ENCODE results near the gene RRAS2. TPM values are rescaled to one million over a fixed set of nuclear protein-coding genes. Genes with fewer than 3 reads are reported as not detected.

The RRAS2 gene
- total RNA-seq, 1 experiment from 2014 or later, result 164 TPM

DNA sequence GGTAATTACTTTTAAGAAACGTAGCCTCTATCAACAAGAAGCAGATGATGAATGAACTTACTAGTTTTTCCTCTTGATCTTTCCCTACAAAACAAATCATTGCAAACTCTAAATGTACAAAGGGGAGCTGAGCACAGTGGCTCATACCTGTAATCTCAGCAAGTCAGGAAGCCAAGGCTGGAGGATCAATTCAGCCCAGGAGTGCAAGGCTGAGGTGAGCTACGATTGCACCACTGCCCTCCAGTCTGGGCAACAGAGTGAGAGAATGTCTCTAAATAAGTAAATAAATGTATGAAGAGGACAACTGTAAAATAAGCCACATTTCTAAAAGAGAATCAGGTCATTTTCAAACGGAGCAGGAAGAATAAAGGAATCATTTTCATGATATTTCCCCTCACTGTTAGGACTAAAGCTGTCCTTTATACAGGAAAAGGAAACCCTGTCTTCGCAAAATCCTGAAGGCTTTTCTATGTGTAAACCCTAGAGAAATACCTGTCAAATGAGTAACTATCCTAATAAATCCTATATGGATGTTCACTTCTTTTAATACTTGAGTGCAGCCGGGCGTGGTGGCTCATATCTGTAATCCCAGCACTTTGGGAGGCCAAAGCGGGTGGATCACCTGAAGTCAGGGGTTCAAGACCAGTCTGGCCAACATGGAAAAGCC, 41.2 kb downstream of the RRAS2 start (continued):
- no peak for TF ChIP-seq ZNF423 (CRISPR knock-in tag; IDR thresholded peaks at IDR 0.05)
- TF ChIP-seq CREM (CRISPR knock-in tag; IDR thresholded peaks at IDR 0.05), result no peak
- TF ChIP-seq, protein P1, sequence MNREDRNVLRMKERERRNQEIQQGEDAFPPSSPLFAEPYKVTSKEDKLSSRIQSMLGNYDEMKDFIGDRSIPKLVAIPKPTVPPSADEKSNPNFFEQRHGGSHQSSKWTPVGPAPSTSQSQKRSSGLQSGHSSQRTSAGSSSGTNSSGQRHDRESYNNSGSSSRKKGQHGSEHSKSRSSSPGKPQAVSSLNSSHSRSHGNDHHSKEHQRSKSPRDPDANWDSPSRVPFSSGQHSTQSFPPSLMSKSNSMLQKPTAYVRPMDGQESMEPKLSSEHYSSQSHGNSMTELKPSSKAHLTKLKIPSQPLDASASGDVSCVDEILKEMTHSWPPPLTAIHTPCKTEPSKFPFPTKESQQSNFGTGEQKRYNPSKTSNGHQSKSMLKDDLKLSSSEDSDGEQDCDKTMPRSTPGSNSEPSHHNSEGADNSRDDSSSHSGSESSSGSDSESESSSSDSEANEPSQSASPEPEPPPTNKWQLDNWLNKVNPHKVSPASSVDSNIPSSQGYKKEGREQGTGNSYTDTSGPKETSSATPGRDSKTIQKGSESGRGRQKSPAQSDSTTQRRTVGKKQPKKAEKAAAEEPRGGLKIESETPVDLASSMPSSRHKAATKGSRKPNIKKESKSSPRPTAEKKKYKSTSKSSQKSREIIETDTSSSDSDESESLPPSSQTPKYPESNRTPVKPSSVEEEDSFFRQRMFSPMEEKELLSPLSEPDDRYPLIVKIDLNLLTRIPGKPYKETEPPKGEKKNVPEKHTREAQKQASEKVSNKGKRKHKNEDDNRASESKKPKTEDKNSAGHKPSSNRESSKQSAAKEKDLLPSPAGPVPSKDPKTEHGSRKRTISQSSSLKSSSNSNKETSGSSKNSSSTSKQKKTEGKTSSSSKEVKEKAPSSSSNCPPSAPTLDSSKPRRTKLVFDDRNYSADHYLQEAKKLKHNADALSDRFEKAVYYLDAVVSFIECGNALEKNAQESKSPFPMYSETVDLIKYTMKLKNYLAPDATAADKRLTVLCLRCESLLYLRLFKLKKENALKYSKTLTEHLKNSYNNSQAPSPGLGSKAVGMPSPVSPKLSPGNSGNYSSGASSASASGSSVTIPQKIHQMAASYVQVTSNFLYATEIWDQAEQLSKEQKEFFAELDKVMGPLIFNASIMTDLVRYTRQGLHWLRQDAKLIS (CRISPR knock-in tag; IDR thresholded peaks at IDR 0.05; ENCODE audit: borderline replicate concordance), result no peak
- TF ChIP-seq, protein P2, sequence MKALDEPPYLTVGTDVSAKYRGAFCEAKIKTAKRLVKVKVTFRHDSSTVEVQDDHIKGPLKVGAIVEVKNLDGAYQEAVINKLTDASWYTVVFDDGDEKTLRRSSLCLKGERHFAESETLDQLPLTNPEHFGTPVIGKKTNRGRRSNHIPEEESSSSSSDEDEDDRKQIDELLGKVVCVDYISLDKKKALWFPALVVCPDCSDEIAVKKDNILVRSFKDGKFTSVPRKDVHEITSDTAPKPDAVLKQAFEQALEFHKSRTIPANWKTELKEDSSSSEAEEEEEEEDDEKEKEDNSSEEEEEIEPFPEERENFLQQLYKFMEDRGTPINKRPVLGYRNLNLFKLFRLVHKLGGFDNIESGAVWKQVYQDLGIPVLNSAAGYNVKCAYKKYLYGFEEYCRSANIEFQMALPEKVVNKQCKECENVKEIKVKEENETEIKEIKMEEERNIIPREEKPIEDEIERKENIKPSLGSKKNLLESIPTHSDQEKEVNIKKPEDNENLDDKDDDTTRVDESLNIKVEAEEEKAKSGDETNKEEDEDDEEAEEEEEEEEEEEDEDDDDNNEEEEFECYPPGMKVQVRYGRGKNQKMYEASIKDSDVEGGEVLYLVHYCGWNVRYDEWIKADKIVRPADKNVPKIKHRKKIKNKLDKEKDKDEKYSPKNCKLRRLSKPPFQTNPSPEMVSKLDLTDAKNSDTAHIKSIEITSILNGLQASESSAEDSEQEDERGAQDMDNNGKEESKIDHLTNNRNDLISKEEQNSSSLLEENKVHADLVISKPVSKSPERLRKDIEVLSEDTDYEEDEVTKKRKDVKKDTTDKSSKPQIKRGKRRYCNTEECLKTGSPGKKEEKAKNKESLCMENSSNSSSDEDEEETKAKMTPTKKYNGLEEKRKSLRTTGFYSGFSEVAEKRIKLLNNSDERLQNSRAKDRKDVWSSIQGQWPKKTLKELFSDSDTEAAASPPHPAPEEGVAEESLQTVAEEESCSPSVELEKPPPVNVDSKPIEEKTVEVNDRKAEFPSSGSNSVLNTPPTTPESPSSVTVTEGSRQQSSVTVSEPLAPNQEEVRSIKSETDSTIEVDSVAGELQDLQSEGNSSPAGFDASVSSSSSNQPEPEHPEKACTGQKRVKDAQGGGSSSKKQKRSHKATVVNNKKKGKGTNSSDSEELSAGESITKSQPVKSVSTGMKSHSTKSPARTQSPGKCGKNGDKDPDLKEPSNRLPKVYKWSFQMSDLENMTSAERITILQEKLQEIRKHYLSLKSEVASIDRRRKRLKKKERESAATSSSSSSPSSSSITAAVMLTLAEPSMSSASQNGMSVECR (CRISPR knock-in tag; IDR thresholded peaks at IDR 0.05; ENCODE audit: borderline replicate concordance), result no peak
- TF ChIP-seq NFYB (CRISPR knock-in tag; conservative IDR thresholded peaks at IDR 0.05; ENCODE audit: low read depth), result no peak
- no peak for TF ChIP-seq CREB1 (CRISPR knock-in tag; IDR thresholded peaks at IDR 0.05)

DNA sequence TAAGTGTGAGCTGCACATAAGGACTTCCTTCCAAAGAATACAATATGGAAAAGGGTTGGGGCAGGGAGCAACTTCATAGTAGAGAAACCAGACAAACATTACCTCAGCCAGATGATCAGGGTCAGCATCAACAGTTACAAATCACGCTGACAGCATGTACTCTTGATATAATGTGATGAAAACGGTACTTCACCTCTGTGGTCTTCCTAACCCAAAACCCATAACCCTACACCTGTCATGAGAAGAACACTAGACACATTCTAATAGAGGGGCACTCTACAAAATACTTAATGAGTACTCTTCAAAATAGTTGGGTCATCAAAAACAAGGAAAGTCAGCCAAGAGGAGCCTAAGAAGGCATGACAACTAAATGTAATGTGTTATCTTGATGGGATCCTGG, 43.9 kb downstream of the RRAS2 start:
- DNase-seq (ENCODE audit: low spot score) (no peak), ATAC-seq (no peak)
- TF ChIP-seq ELF4 (CRISPR knock-in tag; IDR thresholded peaks at IDR 0.05; ENCODE audit: low read depth), result no peak
- no peak for TF ChIP-seq SOX15 (CRISPR knock-in tag; IDR thresholded peaks at IDR 0.05)
- TF ChIP-seq, protein P3, sequence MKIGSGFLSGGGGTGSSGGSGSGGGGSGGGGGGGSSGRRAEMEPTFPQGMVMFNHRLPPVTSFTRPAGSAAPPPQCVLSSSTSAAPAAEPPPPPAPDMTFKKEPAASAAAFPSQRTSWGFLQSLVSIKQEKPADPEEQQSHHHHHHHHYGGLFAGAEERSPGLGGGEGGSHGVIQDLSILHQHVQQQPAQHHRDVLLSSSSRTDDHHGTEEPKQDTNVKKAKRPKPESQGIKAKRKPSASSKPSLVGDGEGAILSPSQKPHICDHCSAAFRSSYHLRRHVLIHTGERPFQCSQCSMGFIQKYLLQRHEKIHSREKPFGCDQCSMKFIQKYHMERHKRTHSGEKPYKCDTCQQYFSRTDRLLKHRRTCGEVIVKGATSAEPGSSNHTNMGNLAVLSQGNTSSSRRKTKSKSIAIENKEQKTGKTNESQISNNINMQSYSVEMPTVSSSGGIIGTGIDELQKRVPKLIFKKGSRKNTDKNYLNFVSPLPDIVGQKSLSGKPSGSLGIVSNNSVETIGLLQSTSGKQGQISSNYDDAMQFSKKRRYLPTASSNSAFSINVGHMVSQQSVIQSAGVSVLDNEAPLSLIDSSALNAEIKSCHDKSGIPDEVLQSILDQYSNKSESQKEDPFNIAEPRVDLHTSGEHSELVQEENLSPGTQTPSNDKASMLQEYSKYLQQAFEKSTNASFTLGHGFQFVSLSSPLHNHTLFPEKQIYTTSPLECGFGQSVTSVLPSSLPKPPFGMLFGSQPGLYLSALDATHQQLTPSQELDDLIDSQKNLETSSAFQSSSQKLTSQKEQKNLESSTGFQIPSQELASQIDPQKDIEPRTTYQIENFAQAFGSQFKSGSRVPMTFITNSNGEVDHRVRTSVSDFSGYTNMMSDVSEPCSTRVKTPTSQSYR (CRISPR knock-in tag; IDR thresholded peaks at IDR 0.05), result no peak
- no peak for TF ChIP-seq ZNF317 (CRISPR knock-in tag; IDR thresholded peaks at IDR 0.05; ENCODE audit: borderline replicate concordance, low read depth)
- TF ChIP-seq SP1 (CRISPR knock-in tag; conservative IDR thresholded peaks at IDR 0.05), result no peak
- no peak for TF ChIP-seq NR1H2 (CRISPR knock-in tag; IDR thresholded peaks at IDR 0.05)
- TF ChIP-seq, protein P4, sequence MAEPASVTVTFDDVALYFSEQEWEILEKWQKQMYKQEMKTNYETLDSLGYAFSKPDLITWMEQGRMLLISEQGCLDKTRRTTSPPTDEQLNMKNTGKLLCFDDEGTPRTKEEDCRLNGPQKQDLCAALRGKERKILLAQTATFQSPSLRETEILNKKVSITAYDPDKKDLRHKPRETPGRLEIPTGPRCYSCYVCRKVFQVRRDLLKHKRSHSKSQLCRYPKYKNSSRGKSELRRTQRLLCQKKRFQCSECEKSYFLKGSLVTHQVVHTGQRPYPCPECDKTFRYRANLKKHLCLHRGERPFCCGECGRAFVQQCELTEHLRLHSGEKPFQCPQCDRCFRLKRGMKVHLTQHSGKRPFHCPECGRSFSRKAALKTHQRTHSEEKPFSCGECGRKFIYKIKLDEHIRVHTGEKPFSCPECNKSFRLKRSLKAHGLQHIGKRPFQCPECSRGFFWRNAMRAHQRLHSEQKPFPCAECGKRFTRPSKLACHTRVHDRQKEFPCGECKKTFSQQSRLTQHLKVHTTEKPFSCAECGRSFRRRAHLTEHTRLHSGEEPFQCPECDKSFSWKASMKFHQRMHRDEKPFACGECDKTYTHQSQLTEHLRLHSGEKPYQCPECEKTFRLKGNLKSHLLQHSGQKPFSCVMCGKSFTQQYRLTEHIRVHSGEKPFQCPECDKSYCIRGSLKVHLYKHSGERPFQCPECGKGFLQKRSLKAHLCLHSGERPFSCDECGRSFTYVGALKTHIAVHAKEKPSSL (CRISPR knock-in tag; conservative IDR thresholded peaks at IDR 0.05), result no peak
- TF ChIP-seq ZBTB21 (CRISPR knock-in tag; IDR thresholded peaks at IDR 0.05; ENCODE audit: borderline replicate concordance), result no peak
- TF ChIP-seq CREM (CRISPR knock-in tag; IDR thresholded peaks at IDR 0.05), result no peak
- Mint-ChIP-seq H3K27ac (peak overlapping the region; percentile 19; the same call in 1 of the 2 replicates), H3K27me3 (ENCODE audit: low read depth) (no peaks in the 10 kb centered on the region), H3K4me3 (no peak overlapping the region), H3K36me3 (no peaks in the 10 kb centered on the region), H3K9me3 (no peaks in the 10 kb centered on the region), H3K4me1 (peaks cover 71% of the 10 kb centered on the region)
- ChIA-PET POLR2A (no interaction called here), CTCF (interaction anchor here (0.9 to 1.5 kb wide), 3 partner anchors 14 to 140 kb away, joined by 3 to 6 read pairs (median 4); no protein-coding TSS in a partner anchor)

Measured in WTC11 (cell line).